Spleen (tissue), 7 donors: ENCODE measurements around the gene MYO15A.

Experiments
- POLR2A ChIP-seq, 3 donors: fragments of 450-650 bp; IDR thresholded peaks; one replicate each; pipeline ENCODE4 v1.5.1; 2017; ENCODE audit warnings: antibody characterized with exemption in 3 of 3, mild to moderate bottlenecking in 1 of 3
- POLR2AphosphoS5 ChIP-seq, 3 donors: sonication (generic); formaldehyde crosslinking; IDR thresholded peaks; one replicate each; pipeline ENCODE4 v1.5.1; 2017; ENCODE audit warnings: antibody characterized with exemption in 3 of 3
- TF ChIP-seq, protein P1 (sequence below), 11 experiments: fragments of 200-600 bp in 7 of 11; fragments of 450-650 bp in 4 of 11; sonication (generic) in 4 of 11; IDR thresholded peaks in 8 of 11; conservative IDR thresholded peaks in 3 of 11; 1 replicate in 7 of 11; 2 replicates in 4 of 11; pipeline versions ENCODE4 v1.4.0 to v1.8.0; 2016 to 2021; ENCODE audit warnings: antibody characterized with exemption in 11 of 11, inconsistent platforms in 4 of 11, mild to moderate bottlenecking in 1 of 11
- donor health status: DM: no; HTN: no; CAD: no; lungs with moderate emphysema.
- donor health status: DM: no; HTN: no; CAD: no.
- donor health status: DM: no; HTN: no; CAD: no.

- TF ChIP-seq, protein P1, sequence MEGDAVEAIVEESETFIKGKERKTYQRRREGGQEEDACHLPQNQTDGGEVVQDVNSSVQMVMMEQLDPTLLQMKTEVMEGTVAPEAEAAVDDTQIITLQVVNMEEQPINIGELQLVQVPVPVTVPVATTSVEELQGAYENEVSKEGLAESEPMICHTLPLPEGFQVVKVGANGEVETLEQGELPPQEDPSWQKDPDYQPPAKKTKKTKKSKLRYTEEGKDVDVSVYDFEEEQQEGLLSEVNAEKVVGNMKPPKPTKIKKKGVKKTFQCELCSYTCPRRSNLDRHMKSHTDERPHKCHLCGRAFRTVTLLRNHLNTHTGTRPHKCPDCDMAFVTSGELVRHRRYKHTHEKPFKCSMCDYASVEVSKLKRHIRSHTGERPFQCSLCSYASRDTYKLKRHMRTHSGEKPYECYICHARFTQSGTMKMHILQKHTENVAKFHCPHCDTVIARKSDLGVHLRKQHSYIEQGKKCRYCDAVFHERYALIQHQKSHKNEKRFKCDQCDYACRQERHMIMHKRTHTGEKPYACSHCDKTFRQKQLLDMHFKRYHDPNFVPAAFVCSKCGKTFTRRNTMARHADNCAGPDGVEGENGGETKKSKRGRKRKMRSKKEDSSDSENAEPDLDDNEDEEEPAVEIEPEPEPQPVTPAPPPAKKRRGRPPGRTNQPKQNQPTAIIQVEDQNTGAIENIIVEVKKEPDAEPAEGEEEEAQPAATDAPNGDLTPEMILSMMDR (IDR thresholded peaks at IDR 0.05 in 8 of 11, conservative IDR thresholded peaks at IDR 0.05 in 3 of 11) = no peak
- no peak for TF ChIP-seq POLR2A (IDR thresholded peaks at IDR 0.05)
- peak in 1 of 3 donors; percentile 22 for TF ChIP-seq POLR2AphosphoS5 (IDR thresholded peaks at IDR 0.05)
Measured at GRCh38 chr17:18108401-18109312, at the start of gene MYO15A.
